ENCODE data around the gene PCED1B. TPM values are rescaled to one million over a fixed set of nuclear protein-coding genes. Genes with fewer than 3 reads are reported as not detected.
A peak's percentile ranks its signal among the peaks of the same experiment; 100 is the strongest.
"Not testable (repeated sequence)": the region's sequence is repeated elsewhere in the genome, so short reads cannot be mapped to it uniquely, and the experiment has no call there.

The PCED1B gene
- total RNA-seq, 2 donors from 2014 or later, result 2.3 to 14.2 TPM

DNA sequence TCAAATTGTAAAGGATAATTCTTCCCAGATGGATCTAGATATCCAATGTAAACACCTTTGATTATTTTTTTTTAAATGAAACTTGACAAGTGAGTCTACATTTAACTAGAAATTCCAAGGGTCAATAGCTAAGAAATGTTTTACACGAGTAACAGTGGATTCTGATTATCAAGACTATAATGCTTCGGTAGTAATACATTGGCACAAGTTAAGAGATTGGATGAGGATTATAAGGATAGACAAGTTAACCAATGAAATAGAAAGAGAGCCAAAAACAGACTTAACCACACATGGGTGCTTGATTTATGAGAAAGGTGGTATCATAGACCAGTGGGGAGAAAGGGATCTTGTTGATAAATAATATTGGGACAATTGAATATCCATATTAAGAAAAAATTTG, 40.3 kb upstream of the PCED1B start:
- intact Hi-C loops (cut with DNase I), result loop anchor here (10.0 kb wide), 1 partner anchor 266 kb away; no protein-coding TSS in a partner anchor
- TF ChIP-seq, protein P1, sequence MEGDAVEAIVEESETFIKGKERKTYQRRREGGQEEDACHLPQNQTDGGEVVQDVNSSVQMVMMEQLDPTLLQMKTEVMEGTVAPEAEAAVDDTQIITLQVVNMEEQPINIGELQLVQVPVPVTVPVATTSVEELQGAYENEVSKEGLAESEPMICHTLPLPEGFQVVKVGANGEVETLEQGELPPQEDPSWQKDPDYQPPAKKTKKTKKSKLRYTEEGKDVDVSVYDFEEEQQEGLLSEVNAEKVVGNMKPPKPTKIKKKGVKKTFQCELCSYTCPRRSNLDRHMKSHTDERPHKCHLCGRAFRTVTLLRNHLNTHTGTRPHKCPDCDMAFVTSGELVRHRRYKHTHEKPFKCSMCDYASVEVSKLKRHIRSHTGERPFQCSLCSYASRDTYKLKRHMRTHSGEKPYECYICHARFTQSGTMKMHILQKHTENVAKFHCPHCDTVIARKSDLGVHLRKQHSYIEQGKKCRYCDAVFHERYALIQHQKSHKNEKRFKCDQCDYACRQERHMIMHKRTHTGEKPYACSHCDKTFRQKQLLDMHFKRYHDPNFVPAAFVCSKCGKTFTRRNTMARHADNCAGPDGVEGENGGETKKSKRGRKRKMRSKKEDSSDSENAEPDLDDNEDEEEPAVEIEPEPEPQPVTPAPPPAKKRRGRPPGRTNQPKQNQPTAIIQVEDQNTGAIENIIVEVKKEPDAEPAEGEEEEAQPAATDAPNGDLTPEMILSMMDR (IDR thresholded peaks at IDR 0.05), result no peak
- no peak for TF ChIP-seq POLR2A (IDR thresholded peaks at IDR 0.05)
- Histone ChIP-seq H3K4me1 (peaks cover 39% of the 10 kb centered on the region), H3K36me3 (replicated peaks in 1 of 2; ENCODE audit: insufficient read depth in 1 of 2, low read depth in 2 of 2) (no peaks in the 10 kb centered on the region), H3K27me3 (no peaks in the 10 kb centered on the region), H3K27ac (peak overlapping the region in 3 of 4 donors; percentile 63 to 85 (median 70)), H3K9me3 (no peaks in the 10 kb centered on the region), H3K4me3 (no peak overlapping the region)
- DNase-seq (no peak), ATAC-seq (no peak)
- WGBS, 2 donors, result 25 to 34% methylated on average over 2 of the region's 2 CpGs

DNA sequence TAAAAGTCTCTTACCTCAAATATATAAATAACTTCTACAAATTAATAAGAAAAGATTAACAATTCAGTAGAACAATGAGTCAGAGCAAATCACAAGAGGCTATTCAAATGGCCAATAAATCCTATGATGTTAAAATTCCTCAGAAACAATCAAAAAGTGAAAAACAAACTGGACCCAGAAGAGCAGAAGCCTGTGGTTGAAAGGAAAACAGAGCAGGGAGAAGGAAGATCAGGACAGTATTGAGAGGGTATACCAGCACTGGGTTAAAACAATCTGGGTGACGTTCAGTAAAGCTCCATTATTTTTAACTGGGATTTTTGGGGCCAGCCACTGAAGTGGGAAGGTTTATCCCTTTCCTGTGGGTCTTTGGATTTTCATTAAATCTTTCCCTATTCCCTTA, 39.7 kb upstream of the PCED1B start:
- peak overlapping the region in 1 of 4 donors; percentile 85 for H3K27ac ChIP-seq
- peaks cover 39% of the 10 kb centered on the region for H3K4me1 ChIP-seq
- intact Hi-C loops (cut with DNase I), result loop anchor here (10.0 kb wide), 1 partner anchor 265 kb away; no protein-coding TSS in a partner anchor
- no peaks in the 10 kb centered on the region for H3K27me3 ChIP-seq
- no peaks in the 10 kb centered on the region for H3K36me3 ChIP-seq (replicated peaks in 1 of 2; ENCODE audit: insufficient read depth in 1 of 2, low read depth in 2 of 2)
- 77 to 85% methylated on average over 1 of the region's 1 CpG for WGBS, 2 donors
- no peaks in the 10 kb centered on the region for H3K9me3 ChIP-seq
- no peak for DNase-seq
- no peak overlapping the region for H3K4me3 ChIP-seq
- no peak for ATAC-seq
- no peak for TF ChIP-seq POLR2A (IDR thresholded peaks at IDR 0.05)
- TF ChIP-seq, protein P1 (IDR thresholded peaks at IDR 0.05), result no peak

DNA sequence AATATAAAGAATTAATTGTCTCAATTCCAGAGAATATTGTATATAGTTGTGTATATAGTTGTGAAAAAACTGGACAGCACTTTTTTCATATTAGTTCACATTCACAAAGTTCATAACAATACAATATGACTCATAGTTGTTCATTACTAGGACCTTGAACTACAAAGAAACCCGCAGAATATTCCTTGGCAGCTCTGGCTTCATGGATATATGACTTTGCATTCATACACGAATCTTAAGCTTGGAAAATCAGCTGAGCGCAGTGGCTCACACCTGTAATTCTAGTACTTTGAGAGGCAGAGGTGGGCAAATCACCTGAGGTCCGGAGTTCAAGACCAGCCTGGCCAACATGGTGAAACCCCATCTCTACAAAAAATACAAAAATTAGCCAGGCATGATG, 38.1 kb upstream of the PCED1B start:
- TF ChIP-seq, protein P1 (IDR thresholded peaks at IDR 0.05), result no peak
- no peak for TF ChIP-seq POLR2A (IDR thresholded peaks at IDR 0.05)
- Histone ChIP-seq H3K4me1 (peaks cover 25% of the 10 kb centered on the region), H3K27ac (no peak overlapping the region), H3K9me3 (no peaks in the 10 kb centered on the region), H3K4me3 (no peak overlapping the region), H3K27me3 (no peaks in the 10 kb centered on the region), H3K36me3 (replicated peaks in 1 of 2; ENCODE audit: insufficient read depth in 1 of 2, low read depth in 2 of 2) (no peaks in the 10 kb centered on the region)
- ATAC-seq, result no peak
- peak in 1 of 4 donors; percentile 13 for DNase-seq
- intact Hi-C loops (cut with DNase I), result no loop called here
- WGBS, 2 donors, result 83 to 87% methylated on average over 4 of the region's 4 CpGs

DNA sequence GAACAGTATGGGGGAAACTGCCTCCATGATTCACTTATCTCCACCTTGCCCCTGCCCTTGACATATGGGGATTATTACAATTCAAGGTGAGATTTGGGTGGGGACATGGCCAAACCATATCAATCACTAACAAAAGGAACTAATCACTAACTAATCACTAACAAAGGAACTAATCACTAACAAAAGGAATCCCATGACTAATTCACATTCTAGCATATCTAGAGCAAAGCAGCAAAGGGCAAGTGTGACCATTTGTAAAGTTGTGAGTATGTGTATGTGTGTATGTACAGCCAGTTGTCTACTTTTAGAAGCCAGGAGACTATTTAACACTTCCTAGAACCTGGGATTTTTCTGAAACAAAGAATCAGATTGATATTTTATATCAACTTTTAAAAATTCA, 30.9 kb upstream of the PCED1B start:
- peaks cover 0 to 12% (median 0%) of the 10 kb centered on the region in 3 donors for H3K9me3 ChIP-seq
- no peak overlapping the region for H3K27ac ChIP-seq
- intact Hi-C loops (cut with DNase I), result no loop called here
- H3K4me1 ChIP-seq, result no peaks in the 10 kb centered on the region
- no peak for ATAC-seq
- no peaks in the 10 kb centered on the region for H3K27me3 ChIP-seq
- H3K4me3 ChIP-seq, result no peak overlapping the region
- TF ChIP-seq, protein P1 (IDR thresholded peaks at IDR 0.05), result no peak
- TF ChIP-seq POLR2A (IDR thresholded peaks at IDR 0.05), result no peak
- DNase-seq, result no peak
- no peaks in the 10 kb centered on the region for H3K36me3 ChIP-seq (replicated peaks in 1 of 2; ENCODE audit: insufficient read depth in 1 of 2, low read depth in 2 of 2)

DNA sequence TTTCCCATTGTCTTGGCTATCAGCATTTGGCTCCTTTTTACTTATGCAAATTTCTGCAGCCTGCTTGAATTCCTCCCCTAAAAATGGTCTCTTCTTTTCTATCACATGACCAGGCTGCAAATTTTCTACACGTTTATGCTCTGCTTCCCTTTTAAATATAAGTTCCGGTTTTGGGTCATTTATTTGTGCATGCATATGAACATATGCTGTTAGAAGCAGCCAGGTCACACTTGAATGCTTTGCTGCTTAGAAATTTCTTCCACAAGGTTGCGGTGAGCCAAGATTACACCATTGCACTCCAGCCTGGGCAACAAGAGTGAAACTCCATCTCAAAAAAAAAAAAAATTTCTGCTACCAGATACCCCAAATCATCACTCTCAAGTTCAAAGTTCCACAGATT, 28.1 kb upstream of the PCED1B start:
- ATAC-seq; H3K27ac ChIP-seq; H3K27me3 ChIP-seq; DNase-seq; H3K36me3 ChIP-seq (replicated peaks in 1 of 2; ENCODE audit: insufficient read depth in 1 of 2, low read depth in 2 of 2); H3K4me1 ChIP-seq; H3K4me3 ChIP-seq; intact Hi-C loops (cut with DNase I): not testable (repeated sequence)
- WGBS, 2 donors, result 77 to 84% methylated on average over 3 of the region's 3 CpGs
- H3K9me3 ChIP-seq, result peaks cover 0 to 12% (median 0%) of the 10 kb centered on the region in 3 donors
